Stomach smooth muscle (tissue), 2 donors: ENCODE results near the gene TNS1.

Experiments
- H3K27ac ChIP-seq: one replicate; pipeline ENCODE4 v1.7.0; 2013; ENCODE audit warnings: mild to moderate bottlenecking, low read length, inconsistent platforms
- H3K27me3 ChIP-seq, 2 donors: one replicate each; pipeline ENCODE4 v1.7.0; 2013; ENCODE audit warnings: low read length in 2 of 2; ENCODE audit not compliant: insufficient read depth in 2 of 2, control insufficient read depth in 1 of 2
- H3K36me3 ChIP-seq, 2 donors: one replicate each; pipeline ENCODE4 v1.7.0; 2013; ENCODE audit warnings: low read length in 2 of 2; ENCODE audit not compliant: control insufficient read depth in 2 of 2, insufficient read depth in 2 of 2
- H3K4me1 ChIP-seq: one replicate; pipeline ENCODE4 v1.7.0; 2013; ENCODE audit warnings: low read length; ENCODE audit not compliant: control insufficient read depth, insufficient read depth
- H3K4me3 ChIP-seq, 2 donors: one replicate each; pipeline ENCODE4 v1.7.0; 2013; ENCODE audit warnings: low read length in 2 of 2
- H3K9ac ChIP-seq, 2 donors: one replicate each; pipeline ENCODE4 v1.7.0; 2013; ENCODE audit warnings: low read length in 2 of 2, mild to moderate bottlenecking in 1 of 2
- H3K9me3 ChIP-seq, 2 donors: one replicate each; pipeline ENCODE4 v1.7.0; 2013; ENCODE audit warnings: low read length in 2 of 2; ENCODE audit not compliant: control insufficient read depth in 2 of 2
- donor health status: healthy.
- donor health status: Pancreatic carcinoma.

Gene TNS1

DNA sequence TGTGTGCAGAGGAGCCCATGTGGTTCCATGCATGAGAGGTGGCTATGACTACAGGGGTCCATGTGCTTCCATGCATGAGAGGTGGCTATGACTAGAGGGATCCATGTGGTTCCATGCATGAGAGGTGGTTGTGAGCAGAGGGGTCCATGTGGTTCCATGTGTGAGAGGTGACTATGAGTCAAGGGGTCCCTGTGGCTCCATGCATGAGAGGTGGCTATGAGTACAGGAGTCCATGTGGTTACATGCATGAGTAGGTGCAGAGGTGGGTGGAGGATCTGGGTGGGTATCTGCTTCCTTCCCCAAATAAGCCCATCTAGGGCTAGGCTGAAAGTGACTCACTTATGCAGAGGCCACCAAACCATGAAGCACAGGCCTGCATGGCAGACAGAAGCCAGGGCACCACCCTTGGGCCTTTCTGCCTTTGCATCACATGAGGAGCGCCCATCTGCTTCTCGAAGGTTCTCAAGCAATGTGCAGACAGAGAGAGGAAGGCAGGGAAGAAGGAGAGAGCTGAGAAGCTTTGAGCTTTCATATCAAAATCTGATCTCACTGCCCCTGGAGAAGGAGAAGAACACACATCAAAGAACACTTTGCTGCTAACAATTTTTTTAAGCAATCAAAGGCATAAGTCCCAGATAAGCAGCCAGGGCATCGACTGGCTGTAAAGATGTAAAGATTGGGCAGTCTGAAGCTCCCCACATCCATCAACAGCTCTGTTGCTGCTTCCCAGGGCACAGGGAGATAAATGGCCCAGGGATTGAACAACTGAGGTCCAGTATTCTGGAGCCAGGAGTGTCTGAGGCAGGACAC lies 137.6 kb downstream of the TNS1 start:
- Histone ChIP-seq H3K27ac (no peak overlapping the region), H3K9me3 (no peaks in the 10 kb centered on the region), H3K4me3 (no peak overlapping the region), H3K36me3 (peaks cover 70 to 78% of the 10 kb centered on the region in 2 donors), H3K4me1 (peaks cover 71% of the 10 kb centered on the region), H3K27me3 (no peaks in the 10 kb centered on the region), H3K9ac (no peak overlapping the region)

DNA sequence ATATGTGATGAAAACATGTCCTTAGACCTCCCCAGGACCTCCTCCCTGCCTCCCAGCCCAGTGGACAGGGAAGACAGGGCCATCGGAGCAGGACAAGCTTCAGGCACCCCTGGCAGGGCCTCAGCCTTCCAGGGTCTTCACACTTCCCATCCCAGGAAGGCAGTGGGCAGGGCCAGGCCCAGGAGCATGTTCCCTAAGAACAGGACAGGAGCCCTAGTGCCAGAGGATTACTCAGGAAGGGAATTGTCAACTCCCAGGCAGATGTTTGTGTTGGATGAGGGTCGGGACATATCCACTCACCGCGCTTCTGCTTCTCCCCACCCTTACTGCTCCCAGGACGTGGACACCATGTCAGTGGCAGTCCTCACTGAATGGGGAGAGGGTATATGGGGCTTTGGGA lies 138.9 kb downstream of the TNS1 start:
- H3K9ac ChIP-seq, result peak overlapping the region in 1 of 2 donors; percentile 12
- H3K9me3 ChIP-seq, result no peaks in the 10 kb centered on the region
- peak overlapping the region; percentile 60 for H3K27ac ChIP-seq
- H3K4me1 ChIP-seq, result peaks cover 72% of the 10 kb centered on the region
- H3K4me3 ChIP-seq, result no peak overlapping the region
- no peaks in the 10 kb centered on the region for H3K27me3 ChIP-seq
- H3K36me3 ChIP-seq, result peaks cover 71 to 81% of the 10 kb centered on the region in 2 donors

DNA sequence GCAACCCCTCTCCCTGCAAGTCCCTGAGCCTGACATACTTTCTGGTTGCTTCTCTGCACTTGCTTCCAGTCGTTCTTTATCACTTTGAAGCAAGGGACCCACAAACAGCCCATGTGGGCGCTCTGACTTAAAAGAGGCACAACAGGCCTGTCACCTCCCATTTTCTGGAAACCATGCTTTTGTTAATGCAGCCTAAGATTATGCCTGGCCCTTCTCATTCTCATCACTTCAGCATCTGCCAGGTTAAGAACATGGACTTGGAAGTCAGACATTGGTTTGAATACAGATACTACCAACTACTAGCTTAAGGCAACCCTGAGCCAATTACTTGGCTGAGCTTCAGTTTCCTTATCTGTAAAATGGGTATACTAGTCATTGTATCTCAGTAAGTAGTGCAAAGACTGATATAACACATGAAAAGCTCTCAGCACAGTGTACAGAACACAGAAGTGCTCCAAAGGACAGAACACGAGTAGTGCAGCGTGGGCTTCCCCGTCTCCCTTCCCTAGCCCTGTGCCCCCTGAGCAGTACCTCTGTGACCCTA lies 141.4 kb downstream of the TNS1 start:
- Histone ChIP-seq H3K4me1 (peaks cover 88% of the 10 kb centered on the region), H3K4me3 (no peak overlapping the region), H3K27me3 (no peaks in the 10 kb centered on the region), H3K36me3 (peaks cover 58 to 64% of the 10 kb centered on the region in 2 donors), H3K9me3 (no peaks in the 10 kb centered on the region), H3K9ac (no peak overlapping the region), H3K27ac (peak overlapping the region; percentile 55)

DNA sequence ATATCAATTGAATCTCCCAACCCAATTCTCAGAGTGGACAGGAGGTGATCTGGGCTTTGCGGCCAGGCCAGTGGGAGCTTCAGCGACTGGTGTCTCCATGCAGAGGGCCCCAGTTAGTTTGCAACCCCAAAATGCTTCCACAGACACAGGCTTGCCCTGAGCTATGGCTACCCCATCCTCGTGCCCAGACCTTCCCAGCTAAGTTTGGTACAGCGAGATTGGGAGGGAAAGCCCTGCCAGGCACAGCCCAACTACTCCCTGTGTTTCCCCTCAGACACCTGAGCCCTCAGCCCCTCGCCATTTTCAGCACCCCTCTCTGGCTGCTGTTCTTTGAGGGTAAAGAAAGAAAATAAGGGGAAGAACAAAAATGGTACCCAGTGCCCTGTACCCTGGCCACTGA lies 142.9 kb downstream of the TNS1 start:
- peaks cover 89% of the 10 kb centered on the region for H3K4me1 ChIP-seq
- H3K27me3 ChIP-seq, result no peaks in the 10 kb centered on the region
- peak overlapping the region; percentile 82 for H3K27ac ChIP-seq
- no peak overlapping the region for H3K9ac ChIP-seq
- no peak overlapping the region for H3K4me3 ChIP-seq
- H3K36me3 ChIP-seq, result peaks cover 62 to 64% of the 10 kb centered on the region in 2 donors
- no peaks in the 10 kb centered on the region for H3K9me3 ChIP-seq

DNA sequence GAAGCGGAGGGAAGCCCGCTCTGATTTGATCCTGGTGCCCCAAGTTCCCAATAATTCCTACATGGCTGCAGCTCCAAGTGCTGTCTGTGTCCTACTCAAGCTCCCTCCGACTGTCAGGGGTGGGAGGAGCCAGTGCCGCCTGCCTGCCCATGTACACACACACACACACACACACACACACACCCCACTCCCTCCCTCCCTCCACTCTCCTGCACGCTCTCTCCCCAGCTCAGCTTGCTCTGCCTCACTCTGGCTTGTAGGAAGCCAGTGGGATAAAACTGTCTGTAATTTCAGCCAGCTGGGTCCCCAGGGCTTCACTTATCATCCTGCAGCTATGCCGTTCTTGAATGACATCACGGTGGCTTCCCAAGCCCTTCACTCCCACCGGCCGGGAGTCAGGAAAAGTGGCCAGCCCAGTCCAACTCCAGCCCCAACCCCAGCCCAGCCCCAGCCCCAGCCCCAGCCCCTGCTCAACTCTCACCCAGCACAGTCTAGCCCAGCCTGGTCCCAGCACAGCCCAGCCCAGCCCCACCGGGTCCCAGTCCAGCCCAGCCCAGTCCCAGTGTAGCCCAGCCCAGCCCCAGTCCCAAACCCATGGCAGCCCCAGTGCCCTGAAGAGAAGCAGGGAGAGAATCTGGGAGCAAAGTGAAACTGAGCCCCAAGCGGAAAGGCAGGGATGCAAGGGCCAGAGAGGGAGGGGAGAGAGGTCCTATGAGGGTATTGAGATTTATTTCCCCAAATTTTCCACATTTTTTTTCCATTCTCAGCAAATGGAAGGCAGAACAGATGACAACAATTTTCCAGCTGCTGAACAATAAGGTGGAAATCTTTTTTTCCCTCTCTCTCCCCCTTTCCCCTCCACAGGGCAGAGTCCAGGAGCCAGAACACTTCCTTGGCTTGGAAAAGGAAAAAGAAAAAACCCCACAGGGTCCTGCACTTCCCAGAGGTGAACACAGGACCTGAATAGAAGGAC lies 144.0 kb downstream of the TNS1 start:
- Histone ChIP-seq H3K27ac (peak overlapping the region; percentile 82), H3K4me1 (peaks cover 89% of the 10 kb centered on the region), H3K27me3 (no peaks in the 10 kb centered on the region), H3K9ac (peak overlapping the region; percentile 38 to 55), H3K36me3 (peaks cover 57 to 63% of the 10 kb centered on the region in 2 donors), H3K9me3 (no peaks in the 10 kb centered on the region), H3K4me3 (peak overlapping the region in 1 of 2 donors; percentile 69)

DNA sequence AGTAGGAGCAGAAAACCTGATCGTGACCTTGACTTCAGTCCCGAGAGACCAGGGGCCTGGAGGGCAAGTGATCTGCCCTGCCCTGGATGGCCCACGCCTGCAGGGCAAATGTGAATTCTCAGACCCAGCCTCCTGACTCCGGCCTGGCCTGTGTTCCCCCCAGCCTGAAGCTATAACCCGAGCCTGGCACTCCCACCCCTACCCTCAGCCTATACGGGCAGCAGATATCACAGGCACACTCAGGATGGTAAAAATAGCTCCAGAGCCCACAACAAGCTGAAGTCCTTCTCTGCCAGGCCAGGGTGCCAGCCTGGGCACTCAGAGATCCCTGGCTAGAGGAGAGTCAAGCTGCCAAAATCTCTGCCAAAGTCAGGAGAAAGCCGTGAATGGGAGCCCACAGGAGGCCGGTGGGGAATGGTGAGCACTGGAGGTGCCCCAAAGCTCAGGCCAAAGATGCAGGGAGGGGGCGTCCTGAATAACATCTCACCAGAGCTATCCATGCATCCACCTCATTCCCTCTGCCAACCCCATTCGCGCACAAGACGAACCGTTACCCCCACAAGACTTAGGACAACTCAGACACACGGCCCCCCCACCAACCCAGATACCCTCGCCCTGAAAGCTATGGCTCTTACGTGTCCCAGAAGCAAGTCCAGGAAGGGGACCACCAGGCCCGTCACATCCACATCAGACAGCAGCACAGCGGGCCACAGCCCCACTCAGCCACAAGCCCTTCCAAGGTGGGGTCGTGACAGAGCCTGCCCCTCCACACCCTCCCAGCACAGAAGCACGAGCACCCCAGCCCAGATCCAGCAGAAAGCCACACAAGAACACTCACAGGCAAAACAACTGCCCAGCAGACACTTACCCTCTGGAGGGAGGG lies 144.9 kb downstream of the TNS1 start:
- peak overlapping the region; percentile 82 for H3K27ac ChIP-seq
- peak overlapping the region; percentile 12 to 69 for H3K4me3 ChIP-seq
- H3K9me3 ChIP-seq, result no peaks in the 10 kb centered on the region
- peaks cover 95% of the 10 kb centered on the region for H3K4me1 ChIP-seq
- H3K27me3 ChIP-seq, result no peaks in the 10 kb centered on the region
- H3K9ac ChIP-seq, result peak overlapping the region; percentile 34 to 64
- peaks cover 52 to 59% of the 10 kb centered on the region in 2 donors for H3K36me3 ChIP-seq

DNA sequence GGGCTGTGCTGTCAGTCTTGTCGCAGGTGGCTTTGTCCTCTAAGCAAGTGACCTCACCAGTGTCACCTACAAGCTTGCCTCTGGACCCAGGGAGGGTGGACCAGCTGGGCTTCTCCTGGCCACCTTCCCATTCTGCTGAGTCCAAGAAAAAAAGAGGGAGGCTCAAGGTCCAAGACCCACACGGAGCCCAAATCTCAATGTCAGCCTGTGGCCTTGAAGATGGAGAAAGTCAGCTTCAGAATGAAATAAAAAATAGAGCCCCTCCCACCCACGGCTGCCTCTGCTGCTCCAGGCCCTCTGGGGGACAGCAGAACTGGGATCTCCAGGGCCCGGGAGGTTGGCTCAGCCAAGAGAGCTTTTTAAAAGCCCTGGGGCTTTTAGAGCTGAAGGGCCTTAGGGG lies 145.9 kb downstream of the TNS1 start:
- Histone ChIP-seq H3K27ac (peak overlapping the region; percentile 82), H3K27me3 (no peaks in the 10 kb centered on the region), H3K36me3 (peaks cover 47 to 58% of the 10 kb centered on the region in 2 donors), H3K9me3 (no peaks in the 10 kb centered on the region), H3K4me1 (peaks cover 97% of the 10 kb centered on the region), H3K4me3 (peak overlapping the region in 1 of 2 donors; percentile 69), H3K9ac (no peak overlapping the region)

DNA sequence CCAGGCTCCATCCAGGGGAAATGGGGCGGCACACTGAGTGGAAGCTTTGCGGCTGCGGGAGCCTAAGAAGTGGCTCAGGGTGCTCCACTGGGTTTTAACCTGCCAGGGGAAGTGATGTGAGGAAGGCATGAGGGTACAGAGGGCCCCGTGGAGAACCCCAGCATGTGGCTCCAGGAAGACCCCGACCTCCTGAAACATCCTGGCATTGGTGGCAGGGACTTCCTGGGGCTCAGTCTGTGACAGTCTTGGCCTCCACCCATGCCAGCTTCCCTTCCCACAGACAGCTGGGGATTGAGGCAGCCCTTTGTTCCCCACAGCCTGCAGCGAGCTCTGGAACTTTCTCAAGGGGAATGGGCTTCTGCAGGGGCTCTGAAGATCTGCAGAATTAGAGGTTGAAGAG lies 146.6 kb downstream of the TNS1 start:
- H3K4me1 ChIP-seq, result peaks cover 96% of the 10 kb centered on the region
- H3K4me3 ChIP-seq, result no peak overlapping the region
- H3K9ac ChIP-seq, result no peak overlapping the region
- no peaks in the 10 kb centered on the region for H3K27me3 ChIP-seq
- H3K27ac ChIP-seq, result peak overlapping the region; percentile 82
- peaks cover 40 to 51% of the 10 kb centered on the region in 2 donors for H3K36me3 ChIP-seq
- H3K9me3 ChIP-seq, result no peaks in the 10 kb centered on the region

DNA sequence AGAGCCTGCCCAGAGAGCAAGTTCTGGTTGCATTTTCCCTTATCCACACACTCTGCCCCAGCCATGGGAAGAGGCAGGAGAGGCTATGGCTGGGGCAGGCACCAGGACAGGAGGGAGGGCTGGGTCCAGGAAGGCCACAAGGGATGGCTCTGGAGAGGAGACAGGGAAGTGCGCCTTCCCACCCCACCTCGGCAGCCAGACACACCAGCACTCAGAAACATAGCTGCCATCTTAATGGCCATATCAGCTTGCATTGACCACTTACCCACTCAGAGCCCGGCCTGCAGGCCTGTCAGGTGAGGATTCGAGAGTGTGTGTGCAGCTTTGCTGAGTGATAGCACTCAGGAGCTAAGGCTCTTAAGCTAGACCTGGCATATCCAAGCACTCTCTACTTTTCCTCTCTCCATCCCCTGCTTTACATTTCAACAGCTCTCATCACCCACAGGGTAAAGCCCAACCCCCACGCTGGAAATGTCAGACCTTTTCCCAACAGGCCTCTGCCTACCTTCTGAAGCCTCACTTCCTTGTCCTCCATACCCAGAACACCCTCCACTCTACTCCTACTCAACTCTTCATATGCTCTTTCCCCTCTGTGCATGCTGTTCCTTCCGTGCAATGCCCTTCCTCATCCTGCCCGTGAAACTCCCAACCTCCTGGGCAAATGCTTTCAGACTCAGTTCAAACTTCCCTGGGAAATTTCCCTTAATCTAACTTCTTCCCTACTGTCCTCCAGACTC lies 147.9 kb downstream of the TNS1 start:
- Histone ChIP-seq H3K4me1 (peaks cover 98% of the 10 kb centered on the region), H3K36me3 (peaks cover 39 to 50% of the 10 kb centered on the region in 2 donors), H3K27ac (peak overlapping the region; percentile 82), H3K27me3 (no peaks in the 10 kb centered on the region), H3K9me3 (no peaks in the 10 kb centered on the region), H3K9ac (no peak overlapping the region), H3K4me3 (no peak overlapping the region)
